T-helper 22 cell (primary cell): ENCODE results near the gene UFL1.
"Not testable (repeated sequence)": the region's sequence is repeated elsewhere in the genome, so short reads cannot be mapped to it uniquely, and the experiment has no call there.

ENCODE experiments used
- DNase-seq: peaks from one replicate; pipeline ENCODE4 v3.0.0-alpha.2; 2020; ENCODE audit warnings: low read depth

UFL1 gene

DNA sequence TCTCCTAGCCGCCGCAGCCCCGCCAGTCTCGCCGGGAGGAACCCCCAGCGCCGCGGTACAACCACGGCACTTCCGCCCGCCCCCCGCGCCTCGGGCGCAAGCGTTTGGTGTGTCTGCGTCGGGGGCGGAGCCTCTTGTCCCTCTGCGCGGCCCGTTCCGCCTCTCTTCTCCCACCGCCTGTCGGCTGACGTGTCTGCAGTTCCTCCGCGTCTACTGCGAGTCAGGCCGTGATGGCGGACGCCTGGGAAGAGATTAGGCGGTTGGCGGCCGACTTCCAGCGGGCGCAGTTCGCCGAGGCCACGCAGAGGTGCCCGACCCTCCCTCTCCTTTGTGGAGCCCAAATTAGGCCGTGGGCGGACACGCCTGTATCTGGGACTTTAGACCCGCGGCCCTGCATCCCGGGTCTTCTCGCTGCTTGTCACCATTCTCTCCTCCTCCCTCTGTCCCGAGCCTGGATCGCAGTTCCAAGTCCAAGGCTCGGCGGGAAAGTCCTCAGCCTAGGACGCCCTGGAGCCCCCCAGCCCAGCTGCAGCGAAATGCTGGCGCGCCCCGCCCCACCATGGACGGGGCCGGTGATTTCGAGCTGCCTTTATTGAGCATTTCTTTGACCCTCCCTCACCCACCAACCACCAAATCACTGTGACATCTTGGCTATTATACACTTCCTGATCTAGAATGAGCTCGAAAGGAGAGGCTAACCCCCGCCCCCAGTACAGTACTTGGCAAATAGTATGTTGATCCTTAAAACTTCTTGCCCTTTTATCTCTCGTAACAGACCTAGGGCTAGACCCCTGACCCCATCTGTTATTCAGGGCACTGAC lies at the start of gene UFL1:
Gene UFL1 (plus strand): TSS at position 163 of the 821 bp plus-strand sequence. CDS start 68 bp downstream, at position 231.
- DNase-seq: peak; percentile 91

DNA sequence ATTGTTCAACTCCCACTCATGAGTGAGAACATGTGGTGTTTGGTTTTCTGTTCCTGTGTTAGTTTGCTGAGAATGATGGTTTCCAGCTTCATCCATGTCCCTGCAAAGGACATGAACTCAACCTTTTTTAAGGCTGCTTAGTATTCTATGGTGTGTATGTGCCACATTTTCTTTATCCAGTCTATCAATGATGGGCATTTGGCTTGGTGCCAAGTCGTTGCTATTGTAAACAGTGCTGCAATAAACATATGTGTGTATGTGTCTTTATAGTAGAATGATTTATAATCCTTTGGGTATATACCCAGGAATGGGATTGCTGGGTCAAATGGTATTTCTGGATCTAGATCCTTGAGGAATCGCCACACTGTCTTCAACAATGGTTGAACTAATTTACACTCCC lies 49.3 kb upstream of the UFL1 start:
- not testable (repeated sequence) for DNase-seq

GRCh38 chr6:96478695-96479094 lies 42.9 kb upstream of the UFL1 start:
- DNase-seq: no peak

GRCh38 chr6:96491926-96492325 lies 29.7 kb upstream of the UFL1 start:
- DNase-seq: no peak

GRCh38 chr6:96499781-96500180 lies 21.8 kb upstream of the UFL1 start:
- peak; percentile 49 for DNase-seq

- DNase-seq: no peak
Measured at GRCh38 chr6:96502915-96503314, 18.7 kb upstream of the UFL1 start.

GRCh38 chr6:96505363-96505762 lies 16.2 kb upstream of the UFL1 start:
- no peak for DNase-seq

- DNase-seq: no peak
Measured at GRCh38 chr6:96509281-96509680, 12.3 kb upstream of the UFL1 start.

DNA sequence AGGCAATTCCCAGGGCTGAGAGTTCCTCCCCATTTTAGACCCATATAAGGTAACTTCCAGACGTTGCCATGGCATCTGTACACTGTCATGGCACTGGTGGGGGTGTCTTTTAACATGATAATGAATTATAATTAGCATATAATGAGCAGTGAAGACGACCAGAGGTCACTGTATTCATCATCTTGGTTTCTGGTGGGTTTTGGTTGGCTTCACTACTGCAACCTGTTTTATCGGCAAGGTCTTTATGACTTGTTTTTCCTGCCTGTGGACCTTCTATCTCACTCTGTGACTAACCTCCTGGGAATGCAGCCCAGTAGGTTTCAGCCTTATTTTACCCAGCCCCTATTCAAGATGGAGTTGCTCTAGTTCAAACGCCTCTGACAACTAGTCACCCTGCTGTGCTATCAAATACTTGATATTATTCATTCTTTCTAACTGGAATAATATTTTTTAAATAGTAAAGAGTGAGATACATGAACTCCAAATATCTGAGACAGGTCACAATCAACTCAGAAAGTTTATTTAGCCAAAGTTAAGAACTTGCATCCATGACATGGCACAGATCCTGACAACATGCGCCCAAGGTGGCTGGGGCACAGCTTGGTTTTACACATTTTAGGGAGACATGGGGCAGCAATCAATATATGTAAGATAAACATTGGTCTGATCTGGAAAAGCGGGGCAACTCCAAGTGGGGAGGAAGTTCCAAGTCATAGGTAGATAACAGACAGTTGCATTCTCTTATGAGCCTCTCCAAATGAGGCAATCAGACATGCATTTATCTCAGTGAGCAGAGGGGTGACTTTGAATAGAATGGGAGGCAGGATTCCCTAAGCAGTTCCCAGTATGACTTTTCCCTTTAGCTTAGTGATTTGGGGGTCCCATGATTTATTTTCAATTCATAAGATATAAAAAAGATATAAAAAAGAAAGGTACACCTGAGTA lies 1.2 kb upstream of the UFL1 start:
- no peak for DNase-seq

- DNase-seq: no peak
Measured at GRCh38 chr6:96521306-96521643, 331 bp upstream of the UFL1 start.

DNA sequence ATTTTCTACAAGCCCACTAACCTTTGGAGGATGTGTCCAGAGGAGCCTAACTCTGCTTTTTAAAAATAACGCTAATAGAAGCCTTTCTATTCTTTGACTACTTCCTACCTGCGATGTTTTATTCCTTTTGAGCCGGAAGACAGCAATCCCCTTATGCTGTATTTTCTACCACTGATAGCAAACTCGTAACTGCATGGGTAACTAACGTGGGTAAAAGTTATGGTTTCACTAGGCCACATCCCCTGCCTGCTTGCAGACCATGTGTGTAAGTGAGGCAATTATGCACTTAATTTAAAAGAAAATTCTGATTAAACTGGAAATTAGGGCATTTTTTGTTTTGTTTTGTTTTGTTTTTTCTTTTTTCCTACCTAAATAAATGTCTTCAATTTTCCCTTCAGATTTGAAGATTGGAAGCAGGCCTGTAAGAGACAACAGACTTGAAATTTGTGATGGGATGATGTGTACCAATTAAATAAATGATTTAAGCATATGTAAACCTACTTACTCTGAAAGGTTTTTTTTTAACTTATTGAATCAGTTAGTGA lies 931 bp downstream of the UFL1 start:
- no peak for DNase-seq

DNA sequence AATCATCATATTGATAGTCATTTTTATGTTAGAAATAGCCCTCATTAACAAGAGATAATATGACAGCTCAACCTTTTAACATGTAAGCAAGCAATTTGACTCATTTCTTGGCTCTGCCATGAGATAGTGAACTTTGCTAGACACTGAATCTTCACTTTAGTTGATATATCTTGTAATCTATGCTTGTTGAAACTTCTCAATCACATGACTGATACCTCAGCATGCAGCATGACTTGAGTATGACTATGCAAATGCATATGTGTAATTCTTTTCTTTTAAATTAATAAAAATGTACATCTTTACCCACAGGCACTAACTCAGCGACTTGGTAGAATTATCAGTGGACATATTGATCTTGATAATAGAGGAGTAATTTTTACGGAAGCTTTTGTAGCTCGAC lies 6.6 kb downstream of the UFL1 start:
- no peak for DNase-seq

DNA sequence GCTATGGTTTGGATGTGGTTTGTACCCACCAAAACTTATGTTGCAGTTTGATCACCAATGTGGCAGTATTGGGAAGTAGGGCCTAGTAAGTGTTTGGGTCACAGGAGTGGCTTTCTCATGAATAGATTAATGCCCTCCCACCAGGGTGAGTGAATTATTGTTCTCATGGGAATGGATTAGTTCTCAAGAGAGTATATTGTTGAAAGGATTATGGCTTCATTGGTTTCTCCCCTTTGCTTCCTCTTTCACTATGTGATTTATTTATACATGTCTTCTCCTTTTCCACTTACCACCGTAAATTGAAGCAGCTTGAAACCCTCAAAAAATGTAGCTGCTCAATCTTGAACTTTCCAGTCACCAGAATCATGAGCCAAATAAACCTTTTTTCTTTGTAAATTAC lies 10.8 kb downstream of the UFL1 start:
- no peak for DNase-seq

DNA sequence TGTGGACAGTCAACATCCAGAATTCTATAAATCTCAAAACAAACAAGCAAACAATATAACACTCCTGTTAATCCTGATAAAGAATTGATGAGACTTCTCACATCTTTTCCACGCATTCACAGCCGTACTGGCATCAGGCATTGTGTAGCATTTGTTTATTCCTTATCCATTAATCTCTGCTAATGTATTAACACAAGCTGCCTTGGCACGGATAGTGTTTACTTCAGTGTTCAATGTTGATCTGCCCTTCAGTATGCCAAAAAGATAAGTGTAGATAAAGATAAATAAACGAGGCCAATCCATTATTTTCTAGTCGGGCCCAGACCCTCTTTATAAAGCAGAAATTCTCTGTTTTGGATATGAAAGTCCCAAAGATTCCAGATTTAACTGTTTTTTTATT lies 16.1 kb downstream of the UFL1 start:
- DNase-seq: no peak

DNA sequence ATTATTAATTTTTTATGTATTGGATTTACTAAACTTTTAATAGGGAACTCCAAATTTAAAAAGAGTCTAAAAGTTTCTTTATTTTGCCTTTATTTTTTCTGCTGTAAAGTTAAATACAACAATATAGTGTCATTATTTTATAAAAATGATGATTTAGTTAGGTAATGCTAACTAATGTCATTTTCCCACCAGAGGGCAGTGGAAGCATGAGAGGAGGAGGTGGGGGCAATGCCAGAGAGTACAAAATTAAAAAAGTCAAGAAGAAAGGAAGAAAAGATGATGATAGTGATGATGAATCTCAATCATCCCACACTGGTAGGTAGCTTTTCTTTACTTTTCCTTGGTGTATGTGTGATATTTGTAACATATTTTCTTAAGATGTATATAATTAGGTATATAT lies 21.1 kb downstream of the UFL1 start:
- DNase-seq: no peak

- no peak for DNase-seq
Measured at GRCh38 chr6:96545882-96546281, 24.3 kb downstream of the UFL1 start.

GRCh38 chr6:96547654-96548053 lies 26.0 kb downstream of the UFL1 start:
- no peak for DNase-seq

DNA sequence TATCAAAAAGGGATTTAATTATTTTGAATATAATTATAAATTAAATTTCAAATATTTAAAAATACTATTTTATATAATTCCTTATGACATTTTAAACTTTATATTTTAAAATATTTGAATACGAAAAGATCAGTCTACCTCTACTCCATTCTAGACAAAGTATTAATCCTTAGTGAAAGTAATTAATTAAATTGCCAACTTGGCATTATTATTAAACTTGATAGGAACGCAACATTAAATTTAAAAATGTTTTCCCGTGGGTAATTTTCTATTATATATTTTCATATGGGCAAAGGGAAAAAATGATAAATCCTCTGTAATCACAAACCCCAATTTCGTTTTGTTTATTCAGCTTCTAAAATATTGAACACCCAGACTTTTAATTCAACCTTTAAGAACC lies 33.0 kb downstream of the UFL1 start:
- no peak for DNase-seq

DNA sequence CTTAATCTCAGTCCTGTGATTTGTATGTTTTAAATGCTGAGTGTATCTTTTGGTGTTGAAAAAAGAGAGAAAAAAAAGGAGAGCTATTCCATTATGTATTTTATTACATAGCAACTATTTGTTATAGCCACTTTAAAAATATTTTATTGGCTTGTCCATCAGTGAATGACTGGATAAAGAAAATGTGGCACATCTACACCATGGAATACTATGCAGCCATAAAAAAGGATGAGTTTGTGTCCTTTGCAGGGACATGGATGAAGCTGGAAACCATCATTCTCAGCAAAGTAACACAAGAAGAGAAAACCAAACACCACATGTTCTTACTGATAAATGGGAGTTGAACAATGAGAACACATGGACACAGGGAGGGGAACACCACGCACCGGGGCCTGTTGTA lies 38.1 kb downstream of the UFL1 start:
- not testable (repeated sequence) for DNase-seq

- DNase-seq: no peak
Measured at GRCh38 chr6:96562886-96563285, 41.3 kb downstream of the UFL1 start, which contains the start of gene FHL5. TSS of gene FHL5 (plus strand) at chr6:96563128. CDS start at chr6:96603614, 40,486 bp downstream.

- no peak for DNase-seq
Measured at GRCh38 chr6:96563853-96564252, 42.2 kb downstream of the UFL1 start.

- DNase-seq: no peak
Measured at GRCh38 chr6:96570053-96570452, 48.4 kb downstream of the UFL1 start.

DNA sequence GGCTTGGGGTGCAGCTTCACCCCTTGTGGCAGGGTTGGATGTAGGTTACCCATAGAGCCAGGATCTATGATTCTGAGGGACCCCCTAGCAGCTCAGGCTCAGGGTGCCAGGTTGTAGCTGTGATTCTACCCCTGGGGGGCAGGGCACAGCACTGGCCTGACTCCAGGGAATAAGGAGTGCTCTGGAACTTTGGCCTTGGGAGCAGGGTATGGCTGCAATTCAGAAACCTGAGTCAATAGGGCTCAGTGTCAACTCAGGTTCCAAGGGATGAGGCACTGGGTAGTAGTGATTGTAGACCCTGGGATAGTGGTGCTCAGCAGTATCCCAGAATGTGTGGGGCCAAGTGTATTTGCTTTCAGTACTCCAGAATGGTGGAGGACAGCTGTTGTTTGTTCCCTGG lies 49.9 kb downstream of the UFL1 start:
- DNase-seq: no peak
